Measurements from ENCODE around the gene WDFY2.

DNA sequence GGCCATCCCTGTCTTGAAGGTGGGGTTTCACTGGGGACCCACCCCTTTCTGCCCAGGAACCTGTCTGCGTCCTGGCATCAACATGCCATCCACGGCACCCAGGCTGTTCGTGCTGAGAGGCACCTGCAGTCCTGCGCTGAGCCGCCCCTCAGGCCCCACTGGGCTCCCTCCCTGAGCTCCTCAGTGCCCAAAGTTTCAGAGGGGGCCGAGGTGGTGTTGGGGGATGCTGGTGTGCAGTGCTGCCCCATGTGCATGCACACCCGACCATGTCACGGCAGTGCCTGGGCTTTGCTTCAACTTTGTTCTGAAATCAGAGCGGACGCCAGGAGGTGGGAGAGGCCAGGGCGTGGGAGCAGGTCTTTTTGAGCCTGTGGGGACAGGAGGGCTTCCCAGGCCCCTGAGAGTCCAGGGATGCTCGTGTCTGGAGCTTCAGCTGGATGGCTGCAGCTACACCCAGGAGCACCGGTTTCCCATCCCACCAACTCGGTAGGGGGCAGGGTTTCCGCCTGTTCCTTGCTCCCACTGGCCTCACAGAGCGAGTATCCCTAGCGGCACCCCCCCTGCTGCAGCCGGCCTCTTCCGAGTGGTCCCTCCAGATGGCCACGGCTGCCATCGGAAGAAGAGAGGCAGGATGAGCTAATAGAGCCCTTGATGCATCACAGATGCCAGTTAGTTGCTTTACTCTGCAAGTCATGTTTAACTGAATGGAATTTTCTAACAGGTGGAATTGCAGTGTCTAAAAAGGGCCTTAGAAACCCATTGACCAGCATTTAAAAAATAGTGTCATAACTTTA lies 44.0 kb downstream of the WDFY2 start:
- no peak for TF ChIP-seq CTCF (IDR thresholded peaks at IDR 0.05; ENCODE audit: insufficient read depth, low read length, poor library complexity, severe bottlenecking)
- TF ChIP-seq EZH2phosphoT487 (conservative IDR thresholded peaks at IDR 0.05; ENCODE audit: low read length), result no peak
